ENCODE data around the gene UBE2K. TPM values are rescaled to one million over a fixed set of nuclear protein-coding genes. Genes with fewer than 3 reads are reported as not detected.

The UBE2K gene
- total RNA-seq, 1 experiment from 2014 or later, result 151 TPM

- no peak overlapping the region for H3K56ac ChIP-seq (ENCODE audit: insufficient read length, low read depth, low read length)
- H4K91ac ChIP-seq (ENCODE audit: insufficient read length, low read depth, low read length), result no peak overlapping the region
- H3K79me1 ChIP-seq (ENCODE audit: insufficient read depth, low read depth, low read length, poor library complexity, severe bottlenecking), result peaks cover 17% of the 10 kb centered on the region
- H3K4ac ChIP-seq (ENCODE audit: low read depth, low read length), result no peak overlapping the region
- no peaks in the 10 kb centered on the region for H3K27me3 ChIP-seq (ENCODE audit: insufficient read depth, low read length)
- no peaks in the 10 kb centered on the region for H3K23me2 ChIP-seq (ENCODE audit: insufficient read length, low read depth, low read length, poor library complexity, severe bottlenecking)
- H3K14ac ChIP-seq (ENCODE audit: insufficient read depth, low read length), result no peak overlapping the region
- Mint-ChIP-seq H3K9me3 (no peaks in the 10 kb centered on the region), H3K27ac (peak overlapping the region in 1 of 3 experiments; percentile 44; a peak in 2 of 7 replicates), H3K36me3 (ENCODE audit: insufficient read depth in 1 of 3, low read depth in 3 of 3) (peaks cover 18 to 32% (median 29%) of the 10 kb centered on the region in 3 experiments), H3K27me3 (ENCODE audit: low read depth) (no peaks in the 10 kb centered on the region), H3K4me3 (no peak overlapping the region), H3K4me1 (peaks cover 19 to 20% of the 10 kb centered on the region in 2 experiments)
- H4K8ac ChIP-seq (replicated peaks; ENCODE audit: insufficient read length, low read depth, low read length), result no peak overlapping the region
- no peak overlapping the region for H3K9ac ChIP-seq (ENCODE audit: extremely low read depth, insufficient read length, low read length)
- no peak overlapping the region for H2BK12ac ChIP-seq (ENCODE audit: insufficient read length, low read depth, low read length)
- H3K27ac ChIP-seq (ENCODE audit: insufficient read length, low read depth, low read length), result no peak overlapping the region
- H3K18ac ChIP-seq (ENCODE audit: insufficient read length, low read depth, low read length), result no peak overlapping the region
- DNase-seq, result no peak
- H2BK20ac ChIP-seq (ENCODE audit: low read depth, low read length, poor library complexity, severe bottlenecking), result no peak overlapping the region
- H4K5ac ChIP-seq (ENCODE audit: insufficient read length, low read depth, low read length), result no peak overlapping the region
- no peak overlapping the region for H2AK5ac ChIP-seq (ENCODE audit: insufficient read length, low read length)
- no peak overlapping the region for H2BK5ac ChIP-seq (ENCODE audit: insufficient read length, low read length)
- H3K4me1 ChIP-seq (ENCODE audit: insufficient read depth, low read length), result no peaks in the 10 kb centered on the region; the same call in 1 of the 2 replicates
- no peak overlapping the region for H2BK120ac ChIP-seq (ENCODE audit: low read depth, low read length, poor library complexity, severe bottlenecking)
- H3K79me2 ChIP-seq (ENCODE audit: insufficient read depth, low read length), result peaks cover 31% of the 10 kb centered on the region; the same call in 1 of the 2 replicates
- H3K9me3 ChIP-seq (ENCODE audit: control insufficient read depth, low read depth, low read length), result no peaks in the 10 kb centered on the region
- no peak overlapping the region for H3T11ph ChIP-seq (ENCODE audit: low read length)
- no peak for TF ChIP-seq CTCF (conservative IDR thresholded peaks at IDR 0.05)
- no peak overlapping the region for H3K23ac ChIP-seq (ENCODE audit: insufficient read length, low read depth, low read length)
- H2BK15ac ChIP-seq (ENCODE audit: low read depth, low read length), result no peak overlapping the region
- H2AFZ ChIP-seq (ENCODE audit: low read length), result no peak overlapping the region
- no peaks in the 10 kb centered on the region for H4K20me1 ChIP-seq (ENCODE audit: control insufficient read depth, insufficient read depth, insufficient read length)
- H3K4me2 ChIP-seq (ENCODE audit: insufficient read depth, insufficient read length, low read length), result no peak overlapping the region
- no CpG with 5 or more reads among the region's 7 CpGs for WGBS (ENCODE audit: extremely low coverage, insufficient read length, low lambda C conversion rate)
Measured at GRCh38 chr4:39721788-39722187, 23.9 kb downstream of the UBE2K start.

All from H9 (cell line).